Measurements from ENCODE around the gene FOXP3. TPM values are rescaled to one million over a fixed set of nuclear protein-coding genes. Genes with fewer than 3 reads are reported as not detected.
A peak's percentile ranks its signal among the peaks of the same experiment; 100 is the strongest.
"Not testable (repeated sequence)": the region's sequence is repeated elsewhere in the genome, so short reads cannot be mapped to it uniquely, and the experiment has no call there.

The FOXP3 gene
- total and polyA plus RNA-seq, 2 donors from 2014 or later, result 0.45 to 2.0 TPM

- no peaks in the 10 kb centered on the region for H3K4me1 ChIP-seq (ENCODE audit: control insufficient read depth in 2 of 3, insufficient read depth in 2 of 3, low read depth in 1 of 3, low read length in 3 of 3)
- H3K9me3 ChIP-seq (ENCODE audit: control insufficient read depth in 2 of 3, insufficient read depth in 1 of 3, low read length in 3 of 3), result no peaks in the 10 kb centered on the region
- intact Hi-C loops (cut with DNase I), result no loop called here
- H3K27me3 ChIP-seq (ENCODE audit: control insufficient read depth, insufficient read depth, low read length), result no peaks in the 10 kb centered on the region
- no peak for TF ChIP-seq CTCF (IDR thresholded peaks at IDR 0.05; ENCODE audit: borderline replicate concordance, extremely low read depth, insufficient read depth)
- no peaks in the 10 kb centered on the region for H3K36me3 ChIP-seq (ENCODE audit: control insufficient read depth in 2 of 3, insufficient read depth in 3 of 3, low read length in 3 of 3)
- DNase-seq (no peak), FAIRE-seq (no peak)
- no peak overlapping the region for H3K27ac ChIP-seq (ENCODE audit: low read depth in 2 of 2, low read length in 2 of 2)
- no peak overlapping the region for H3K9ac ChIP-seq (ENCODE audit: low read length in 3 of 3)
- H3K4me3 ChIP-seq (ENCODE audit: low read length in 3 of 3), result no peak overlapping the region
Observed at GRCh38 chrX:49300703-49301102, 36.2 kb upstream of the FOXP3 start.

- not testable (repeated sequence) for FAIRE-seq
Observed at GRCh38 chrX:49299293-49299692, 34.8 kb upstream of the FOXP3 start.

GRCh38 chrX:49292400-49293362 is 28.2 kb upstream of the FOXP3 start:
- TF ChIP-seq CTCF (IDR thresholded peaks at IDR 0.05; ENCODE audit: borderline replicate concordance, extremely low read depth, insufficient read depth), result no peak
- no peak overlapping the region for H3K4me3 ChIP-seq (ENCODE audit: low read length in 3 of 3)
- H3K27ac ChIP-seq (ENCODE audit: low read depth in 2 of 2, low read length in 2 of 2), result no peak overlapping the region
- no peaks in the 10 kb centered on the region for H3K36me3 ChIP-seq (ENCODE audit: control insufficient read depth in 2 of 3, insufficient read depth in 3 of 3, low read length in 3 of 3)
- DNase-seq (peak in 1 of 5 donors; percentile 61), FAIRE-seq (no peak)
- no peak overlapping the region for H3K9ac ChIP-seq (ENCODE audit: low read length in 3 of 3)
- intact Hi-C loops (cut with DNase I), result no loop called here
- H3K27me3 ChIP-seq (ENCODE audit: control insufficient read depth, insufficient read depth, low read length), result no peaks in the 10 kb centered on the region
- no peaks in the 10 kb centered on the region for H3K9me3 ChIP-seq (ENCODE audit: control insufficient read depth in 2 of 3, insufficient read depth in 1 of 3, low read length in 3 of 3)
- no peaks in the 10 kb centered on the region for H3K4me1 ChIP-seq (ENCODE audit: control insufficient read depth in 2 of 3, insufficient read depth in 2 of 3, low read depth in 1 of 3, low read length in 3 of 3)

More at GRCh38 chrX:49299293-49299692, 34.8 kb upstream of the FOXP3 start:
- H3K9me3 ChIP-seq (ENCODE audit: control insufficient read depth in 2 of 3, insufficient read depth in 1 of 3, low read length in 3 of 3); H3K4me3 ChIP-seq (ENCODE audit: low read length in 3 of 3); H3K36me3 ChIP-seq (ENCODE audit: control insufficient read depth in 2 of 3, insufficient read depth in 3 of 3, low read length in 3 of 3); H3K27ac ChIP-seq (ENCODE audit: low read depth in 2 of 2, low read length in 2 of 2); DNase-seq; H3K27me3 ChIP-seq (ENCODE audit: control insufficient read depth, insufficient read depth, low read length); H3K4me1 ChIP-seq (ENCODE audit: control insufficient read depth in 2 of 3, insufficient read depth in 2 of 3, low read depth in 1 of 3, low read length in 3 of 3); H3K9ac ChIP-seq (ENCODE audit: low read length in 3 of 3); intact Hi-C loops (cut with DNase I): not testable (repeated sequence)

- H3K36me3 ChIP-seq (ENCODE audit: control insufficient read depth in 2 of 3, insufficient read depth in 3 of 3, low read length in 3 of 3), result no peaks in the 10 kb centered on the region
- H3K9me3 ChIP-seq (ENCODE audit: control insufficient read depth in 2 of 3, insufficient read depth in 1 of 3, low read length in 3 of 3), result no peaks in the 10 kb centered on the region
- intact Hi-C loops (cut with DNase I), result no loop called here
- H3K4me3 ChIP-seq (ENCODE audit: low read length in 3 of 3), result no peak overlapping the region
- DNase-seq (peak; percentile 66 to 78 (median 72)), FAIRE-seq (no peak)
- peak; percentile 48 for TF ChIP-seq CTCF (IDR thresholded peaks at IDR 0.05; ENCODE audit: borderline replicate concordance, extremely low read depth, insufficient read depth)
- H3K9ac ChIP-seq (ENCODE audit: low read length in 3 of 3), result no peak overlapping the region
- no peaks in the 10 kb centered on the region for H3K27me3 ChIP-seq (ENCODE audit: control insufficient read depth, insufficient read depth, low read length)
- H3K27ac ChIP-seq (ENCODE audit: low read depth in 2 of 2, low read length in 2 of 2), result no peak overlapping the region
- no peaks in the 10 kb centered on the region for H3K4me1 ChIP-seq (ENCODE audit: control insufficient read depth in 2 of 3, insufficient read depth in 2 of 3, low read depth in 1 of 3, low read length in 3 of 3)
Observed at GRCh38 chrX:49291615-49292337, 27.3 kb upstream of the FOXP3 start.
